NCI-H345 treated with DMSO at 0.1 percent for 48 hours (cell line): Measurements from ENCODE around the gene AFP.

ENCODE experiments used
- DNase-seq: peaks from one replicate; lab custom pipeline; 2025; ENCODE audit not compliant: unreplicated experiment; lab: John Stamatoyannopoulos, UW

AFP gene

GRCh38 chr4:73456177-73457022 lies 20.4 kb downstream of the AFP start:
- no peak for DNase-seq

DNA sequence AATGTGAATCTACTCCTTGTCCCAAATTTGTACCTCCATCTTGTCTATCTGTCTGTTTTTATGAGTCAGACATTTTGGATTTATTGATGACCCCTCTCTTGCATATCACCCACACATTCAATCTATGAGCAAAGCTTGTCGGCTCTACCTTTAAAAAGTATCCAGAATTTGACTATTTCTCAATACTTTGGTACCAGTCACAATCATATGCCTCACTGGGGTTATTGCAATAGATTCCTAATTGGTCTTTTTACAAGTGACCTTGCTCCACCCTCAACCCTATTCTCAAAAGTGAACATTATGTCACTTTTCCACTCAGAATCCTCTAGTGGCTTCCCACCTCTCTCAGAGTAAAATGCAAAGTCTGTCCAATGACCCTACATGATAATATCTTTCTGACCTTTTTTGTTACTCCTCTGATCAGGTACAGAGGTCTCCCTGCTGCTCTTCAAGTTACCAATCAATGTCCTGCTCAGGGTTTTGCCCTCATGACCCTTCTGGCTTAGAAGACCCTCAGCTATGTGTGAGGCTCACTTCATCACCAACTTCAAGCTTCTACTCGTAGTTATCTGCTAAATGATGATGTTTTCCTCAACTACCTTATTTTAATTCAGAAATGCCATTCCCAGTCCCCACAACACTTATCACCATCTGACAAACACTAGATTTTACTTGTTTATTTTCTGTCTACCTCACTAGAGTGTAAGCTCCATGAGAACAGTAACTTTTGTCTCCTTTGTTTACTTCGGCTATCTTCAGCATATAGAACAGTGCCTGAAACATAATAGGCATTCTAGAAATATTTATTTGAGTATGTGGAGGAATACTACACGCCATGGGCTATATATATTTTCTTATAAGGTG lies 22.4 kb downstream of the AFP start:
- no peak for DNase-seq

GRCh38 chr4:73459048-73459421 lies 23.0 kb downstream of the AFP start:
- DNase-seq: no peak

- no peak for DNase-seq
Observed at GRCh38 chr4:73460913-73461522, 25.0 kb downstream of the AFP start.

DNA sequence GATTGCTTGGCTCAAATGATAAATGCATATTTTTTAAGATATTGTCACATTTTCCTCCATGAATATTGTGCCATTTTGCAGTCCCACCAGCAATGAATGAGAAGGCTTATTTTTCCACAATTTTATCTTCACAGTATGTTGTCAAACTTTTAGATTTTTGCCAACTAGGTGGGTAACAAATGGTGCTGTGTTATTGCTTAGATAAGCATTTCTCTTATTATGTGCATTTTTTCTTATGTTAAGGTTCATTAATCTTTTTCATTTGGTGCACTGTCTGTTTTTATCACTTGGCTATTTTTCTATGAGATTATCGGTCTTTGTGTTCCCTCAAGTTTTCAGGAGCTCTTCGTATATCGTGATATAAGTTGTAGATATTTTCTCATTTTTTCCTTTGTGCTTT lies 32.1 kb downstream of the AFP start:
- DNase-seq: no peak

- DNase-seq: no peak
Observed at GRCh38 chr4:73470728-73471127, 34.7 kb downstream of the AFP start.

DNA sequence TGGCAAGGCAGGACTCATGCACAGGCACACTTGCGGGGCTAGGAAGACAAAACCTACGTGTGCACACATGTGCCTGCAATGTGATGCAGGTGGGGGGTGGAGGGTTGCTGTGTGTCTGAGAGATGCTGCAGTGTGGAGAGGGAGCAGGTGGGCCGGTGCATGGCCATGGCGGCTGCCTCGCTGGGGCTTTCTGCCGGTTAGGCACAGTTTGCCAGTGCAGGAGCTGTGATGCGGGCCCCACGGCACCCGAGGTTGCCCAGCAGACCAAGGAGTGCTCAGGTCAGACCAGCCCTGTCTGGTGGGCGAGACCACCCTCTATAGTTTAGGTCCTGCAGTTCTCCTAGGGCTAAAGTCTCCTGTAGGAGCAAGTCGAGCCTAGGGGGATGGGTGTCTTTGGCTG lies 41.2 kb downstream of the AFP start:
- no peak for DNase-seq

DNA sequence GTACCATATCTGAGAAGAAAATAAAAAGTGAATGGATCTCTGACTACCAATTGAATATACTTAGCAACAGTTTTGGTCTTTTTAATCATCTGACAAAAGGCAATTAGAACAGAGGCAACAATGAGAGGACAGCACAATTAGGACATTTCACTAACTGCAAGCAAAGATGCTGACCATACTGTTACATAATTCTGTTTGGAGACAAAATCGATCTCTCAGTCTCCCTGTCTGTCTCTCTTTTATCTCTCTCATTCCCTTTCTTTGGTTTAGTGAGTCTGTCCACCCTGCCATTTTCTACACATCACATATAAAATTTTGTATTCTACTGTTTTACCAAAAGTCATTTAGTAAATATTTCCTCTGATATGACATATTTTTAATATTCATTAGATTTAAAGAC lies 43.3 kb downstream of the AFP start:
- no peak for DNase-seq

- no peak for DNase-seq
Observed at GRCh38 chr4:73481358-73481757, 45.3 kb downstream of the AFP start, which contains the start of gene AFM. Gene AFM, plus strand, starts transcription at chr4:73481745. Its CDS starts 31 bp downstream, at chr4:73481776.

DNA sequence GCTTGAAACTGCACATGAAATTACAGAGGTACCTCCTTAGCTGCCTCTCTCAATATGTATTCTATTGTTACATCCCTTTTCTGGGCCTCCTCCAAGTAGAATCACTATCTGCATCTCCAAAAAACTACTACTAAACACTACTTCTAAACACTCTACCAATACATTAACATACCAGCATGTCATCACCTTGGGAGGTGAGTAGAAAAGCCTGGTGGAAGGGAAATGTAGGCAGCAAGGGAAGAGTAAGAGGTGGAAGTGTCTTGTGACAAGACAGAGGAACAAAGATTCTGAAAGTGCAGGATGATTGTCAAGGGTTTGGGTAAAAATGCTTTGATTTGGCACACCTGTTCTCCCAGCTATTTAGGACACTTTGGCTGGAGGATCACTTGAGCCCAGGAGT lies 49.1 kb downstream of the AFP start:
- no peak for DNase-seq

DNA sequence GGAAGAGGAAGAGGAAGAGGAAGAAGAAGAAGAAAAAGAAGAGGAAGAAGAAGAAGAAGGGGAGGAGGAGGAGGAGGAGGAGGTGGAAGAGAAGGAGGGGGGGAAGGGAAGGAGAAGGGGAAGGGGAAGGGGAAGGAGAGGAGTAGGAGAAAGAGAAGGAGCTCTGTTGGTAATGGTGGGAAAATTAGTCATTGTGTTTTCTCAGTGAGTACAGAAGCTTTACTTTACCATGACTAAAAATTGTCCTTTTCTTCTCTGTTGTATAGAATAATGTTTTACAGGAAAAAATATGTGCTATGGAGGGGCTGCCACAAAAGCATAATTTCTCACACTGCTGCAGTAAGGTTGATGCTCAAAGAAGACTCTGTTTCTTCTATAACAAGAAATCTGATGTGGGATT lies 49.6 kb downstream of the AFP start:
- no peak for DNase-seq

- DNase-seq: no peak
Observed at GRCh38 chr4:73486497-73486896, 50.5 kb downstream of the AFP start.

- DNase-seq: peak; percentile 68
Observed at GRCh38 chr4:73487233-73487632, 51.2 kb downstream of the AFP start.

GRCh38 chr4:73499996-73500765 lies 64.2 kb downstream of the AFP start:
- no peak for DNase-seq

DNA sequence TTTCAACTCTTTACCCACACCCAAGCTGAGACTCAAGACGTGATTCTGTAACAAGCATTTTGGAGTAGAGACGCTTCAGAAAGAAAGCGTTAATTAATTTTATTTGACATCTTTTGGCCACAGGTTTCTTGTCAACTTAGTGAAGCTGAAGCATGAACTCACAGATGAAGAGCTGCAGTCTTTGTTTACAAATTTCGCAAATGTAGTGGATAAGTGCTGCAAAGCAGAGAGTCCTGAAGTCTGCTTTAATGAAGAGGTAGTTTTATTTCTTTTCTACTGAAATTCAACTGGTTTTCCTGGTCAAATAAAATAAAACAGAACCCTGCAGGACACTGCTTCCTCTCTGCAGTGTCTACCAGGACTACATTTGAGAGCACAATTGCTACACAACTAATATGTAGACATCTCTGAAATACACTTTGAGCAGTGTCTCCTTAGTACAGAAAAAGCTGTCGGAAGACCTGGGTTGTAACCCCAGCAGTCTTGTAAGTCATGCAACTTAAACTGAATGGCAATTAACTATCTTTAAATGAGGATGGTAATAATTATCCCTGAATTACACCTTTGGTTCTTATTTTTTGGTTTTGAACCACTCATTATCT lies 65.7 kb downstream of the AFP start:
- no peak for DNase-seq

DNA sequence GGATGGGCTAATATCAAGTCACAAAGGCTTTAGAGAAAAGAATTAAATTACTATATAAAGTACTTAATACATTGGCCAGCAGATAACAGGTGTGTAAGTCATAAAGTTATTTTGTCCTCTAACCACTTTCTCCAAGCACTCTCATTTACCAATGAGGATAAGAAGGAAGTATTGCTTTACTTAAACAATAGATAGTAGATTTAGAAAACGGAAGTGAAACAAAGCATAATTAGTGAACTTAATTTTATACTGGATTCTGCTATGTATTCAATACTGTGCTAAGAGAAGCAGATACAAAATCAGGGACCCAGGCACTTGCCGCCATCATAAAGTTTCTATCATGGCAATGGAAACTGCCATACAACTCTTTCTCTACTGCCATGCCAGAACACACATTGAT lies 69.5 kb downstream of the AFP start:
- no peak for DNase-seq
